ENCODE measurements around the gene MYBPC2. TPM values are rescaled to one million over a fixed set of nuclear protein-coding genes. Genes with fewer than 3 reads are reported as not detected.

Gene MYBPC2
- total and polyA plus RNA-seq, 10 donors: 0.28 to 1.7 (median 0.42) TPM; not detected in 2

DNA sequence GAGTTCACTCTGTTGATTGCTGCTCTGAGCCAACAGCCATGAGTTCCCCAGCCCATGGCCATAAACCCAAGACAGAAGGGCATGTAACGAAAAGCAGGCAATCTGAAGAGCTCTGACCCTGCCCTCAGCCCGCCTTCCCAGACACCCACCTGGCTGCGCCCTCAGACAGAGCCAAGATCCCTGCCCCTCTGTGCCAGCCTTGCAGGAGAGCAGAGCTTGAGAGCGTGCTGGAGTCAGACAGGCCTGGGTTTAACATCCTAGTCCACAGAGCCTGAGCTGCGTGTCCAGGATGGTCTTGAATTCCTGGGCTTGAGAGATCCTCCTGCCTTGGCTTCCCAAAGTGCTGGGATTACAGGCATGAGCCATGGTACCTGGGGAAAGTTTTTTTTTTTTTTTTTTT lies 24.6 kb downstream of the MYBPC2 start:
- DNase-seq: no peak
- no peaks in the 10 kb centered on the region for H3K9me3 ChIP-seq
- peaks cover 0 to 19% (median 14%) of the 10 kb centered on the region in 6 donors for H3K4me1 ChIP-seq
- H3K36me3 ChIP-seq: no peaks in the 10 kb centered on the region
- intact Hi-C loops (cut with DNase I; ENCODE audit: low total_unique reads): no loop called here
- TF ChIP-seq CTCF (IDR thresholded peaks at IDR 0.05 in 8 of 11, conservative IDR thresholded peaks at IDR 0.05 in 3 of 11) (no peak), POLR2AphosphoS5 (IDR thresholded peaks at IDR 0.05) (no peak), POLR2A (IDR thresholded peaks at IDR 0.05) (no peak)
- peaks cover 0 to 50% (median 15%) of the 10 kb centered on the region in 7 donors for H3K27me3 ChIP-seq (replicated peaks in 1 of 7)
- H3K4me3 ChIP-seq: no peak overlapping the region
- H3K27ac ChIP-seq: no peak overlapping the region
- WGBS, 5 donors: 79 to 93% (median 87%) methylated on average over 5 of the region's 5 CpGs

- no peak for TF ChIP-seq POLR2AphosphoS5 (IDR thresholded peaks at IDR 0.05)
- no peak for TF ChIP-seq POLR2A (IDR thresholded peaks at IDR 0.05)
- TF ChIP-seq CTCF (IDR thresholded peaks at IDR 0.05 in 8 of 11, conservative IDR thresholded peaks at IDR 0.05 in 3 of 11): no peak
- Histone ChIP-seq H3K27me3 (replicated peaks in 1 of 7) (peaks cover 0 to 54% (median 15%) of the 10 kb centered on the region in 7 donors), H3K36me3 (no peaks in the 10 kb centered on the region), H3K9me3 (no peaks in the 10 kb centered on the region), H3K4me3 (no peak overlapping the region), H3K27ac (no peak overlapping the region), H3K4me1 (peaks cover 0 to 19% (median 14%) of the 10 kb centered on the region in 6 donors)
- WGBS, 5 donors: 33 to 61% (median 54%) methylated on average over 34 to 50 of the region's 50 CpGs
- intact Hi-C loops (cut with DNase I; ENCODE audit: low total_unique reads): no loop called here
- no peak for DNase-seq
Observed at GRCh38 chr19:50458396-50459066, 25.8 kb downstream of the MYBPC2 start.

DNA sequence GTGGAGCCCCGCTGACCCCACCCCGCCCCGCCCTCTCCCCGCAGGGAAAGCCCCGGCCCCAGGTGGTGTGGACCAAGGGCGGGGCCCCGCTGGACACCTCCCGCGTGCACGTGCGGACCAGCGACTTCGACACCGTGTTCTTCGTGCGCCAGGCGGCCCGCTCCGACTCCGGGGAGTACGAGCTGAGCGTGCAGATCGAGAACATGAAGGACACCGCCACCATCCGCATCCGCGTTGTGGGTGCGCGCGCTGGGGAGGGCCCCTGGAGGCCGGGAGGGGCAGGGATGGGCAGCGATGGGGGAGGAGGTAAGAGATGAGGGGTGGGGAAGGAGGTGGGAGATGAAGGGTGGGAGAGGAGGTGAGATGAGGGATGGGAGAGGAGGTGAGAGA lies 26.4 kb downstream of the MYBPC2 start:
- H3K36me3 ChIP-seq: no peaks in the 10 kb centered on the region
- no peak overlapping the region for H3K4me3 ChIP-seq
- no peak for DNase-seq
- 56 to 88% (median 75%) methylated on average over 16 to 32 of the region's 32 CpGs for WGBS, 5 donors
- no peak overlapping the region for H3K27ac ChIP-seq
- intact Hi-C loops (cut with DNase I; ENCODE audit: low total_unique reads): no loop called here
- H3K27me3 ChIP-seq (replicated peaks in 1 of 7): peaks cover 0 to 54% (median 15%) of the 10 kb centered on the region in 7 donors
- peaks cover 0 to 19% (median 14%) of the 10 kb centered on the region in 6 donors for H3K4me1 ChIP-seq
- TF ChIP-seq POLR2A (IDR thresholded peaks at IDR 0.05) (no peak), POLR2AphosphoS5 (IDR thresholded peaks at IDR 0.05) (no peak), CTCF (IDR thresholded peaks at IDR 0.05 in 8 of 11, conservative IDR thresholded peaks at IDR 0.05 in 3 of 11) (no peak)
- no peaks in the 10 kb centered on the region for H3K9me3 ChIP-seq

DNA sequence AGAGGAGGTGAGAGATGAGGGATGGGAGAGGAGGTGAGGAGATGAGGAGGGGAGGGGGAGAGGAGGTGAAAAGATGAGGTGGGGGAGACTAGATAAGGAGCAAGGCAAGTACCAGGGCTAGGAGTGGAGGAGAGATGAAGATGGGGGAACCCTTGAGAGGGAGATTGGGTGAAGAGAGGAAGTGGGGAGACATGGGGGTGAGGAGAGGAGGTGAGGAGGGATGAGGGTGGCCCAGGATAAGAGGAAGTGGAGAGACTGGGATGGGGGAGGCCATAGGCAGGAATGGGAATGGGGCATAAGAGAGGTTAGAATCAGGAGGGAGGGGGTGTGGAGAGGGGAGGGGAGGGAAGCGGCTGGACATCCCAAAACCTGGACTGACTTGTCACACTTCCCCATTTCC lies 26.9 kb downstream of the MYBPC2 start:
- Histone ChIP-seq H3K27ac (peak overlapping the region in 3 of 8 donors; percentile 20 to 65 (median 53)), H3K4me1 (peaks cover 0 to 19% (median 14%) of the 10 kb centered on the region in 6 donors), H3K9me3 (no peaks in the 10 kb centered on the region), H3K4me3 (no peak overlapping the region), H3K27me3 (replicated peaks in 1 of 7) (peaks cover 0 to 54% (median 15%) of the 10 kb centered on the region in 7 donors), H3K36me3 (no peaks in the 10 kb centered on the region)
- 55 to 75% (median 65%) methylated on average over 1 of the region's 1 CpG for WGBS, 5 donors
- intact Hi-C loops (cut with DNase I; ENCODE audit: low total_unique reads): loop anchor here (5.0 kb wide), 1 partner anchor 92 kb away; the partner anchor contains the start of gene NAPSA
- TF ChIP-seq POLR2AphosphoS5 (IDR thresholded peaks at IDR 0.05) (no peak), POLR2A (IDR thresholded peaks at IDR 0.05) (no peak), CTCF (IDR thresholded peaks at IDR 0.05 in 8 of 11, conservative IDR thresholded peaks at IDR 0.05 in 3 of 11) (no peak)
- no peak for DNase-seq

Data from spleen (tissue), 11 donors.